G401.6 (cell line): ENCODE data around the gene IL15.
"Not testable (repeated sequence)": the region's sequence is repeated elsewhere in the genome, so short reads cannot be mapped to it uniquely, and the experiment has no call there.

Source experiments
- FAIRE-seq: peaks from 2 replicates; lab custom pipeline; 2012; peaks lifted over from hg19 to GRCh38; lab: Jason Lieb, UNC

The IL15 gene

GRCh38 chr4:141647966-141648365, 11.6 kb downstream of the IL15 start:
- no peak for FAIRE-seq

GRCh38 chr4:141652161-141652778, 15.9 kb downstream of the IL15 start:
- FAIRE-seq, result no peak

- no peak for FAIRE-seq
Measured at GRCh38 chr4:141654098-141654497, 17.7 kb downstream of the IL15 start.

GRCh38 chr4:141656031-141656430, 19.6 kb downstream of the IL15 start:
- FAIRE-seq, result no peak

- no peak for FAIRE-seq
Measured at GRCh38 chr4:141657550-141658250, 21.3 kb downstream of the IL15 start.

DNA sequence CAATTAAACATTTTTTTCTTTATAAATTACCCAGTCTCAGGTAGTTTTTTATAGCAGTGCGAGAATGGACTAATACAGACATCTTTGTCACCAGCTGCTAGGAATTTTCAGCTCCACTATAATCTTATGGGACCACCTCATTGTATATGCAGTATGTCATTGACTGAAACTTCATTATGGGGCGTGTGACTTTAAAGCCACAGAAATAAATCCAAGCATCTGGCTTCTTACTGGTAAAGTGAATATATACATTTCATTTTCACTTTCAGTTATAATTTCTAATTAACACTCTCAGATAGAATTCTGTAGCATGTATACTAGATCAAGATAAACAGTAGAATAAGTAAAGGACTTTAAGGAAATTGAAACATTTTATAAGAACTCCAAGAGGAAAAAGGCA, 21.9 kb downstream of the IL15 start:
- no peak for FAIRE-seq

GRCh38 chr4:141659539-141659938, 23.2 kb downstream of the IL15 start:
- FAIRE-seq, result no peak

- FAIRE-seq, result no peak
Measured at GRCh38 chr4:141660880-141661279, 24.5 kb downstream of the IL15 start.

GRCh38 chr4:141668200-141668910, 32.0 kb downstream of the IL15 start:
- FAIRE-seq, result no peak

- no peak for FAIRE-seq
Measured at GRCh38 chr4:141669501-141669900, 33.1 kb downstream of the IL15 start.

- no peak for FAIRE-seq
Measured at GRCh38 chr4:141675384-141675783, 39.0 kb downstream of the IL15 start.

GRCh38 chr4:141676087-141676670, 39.8 kb downstream of the IL15 start:
- no peak for FAIRE-seq

DNA sequence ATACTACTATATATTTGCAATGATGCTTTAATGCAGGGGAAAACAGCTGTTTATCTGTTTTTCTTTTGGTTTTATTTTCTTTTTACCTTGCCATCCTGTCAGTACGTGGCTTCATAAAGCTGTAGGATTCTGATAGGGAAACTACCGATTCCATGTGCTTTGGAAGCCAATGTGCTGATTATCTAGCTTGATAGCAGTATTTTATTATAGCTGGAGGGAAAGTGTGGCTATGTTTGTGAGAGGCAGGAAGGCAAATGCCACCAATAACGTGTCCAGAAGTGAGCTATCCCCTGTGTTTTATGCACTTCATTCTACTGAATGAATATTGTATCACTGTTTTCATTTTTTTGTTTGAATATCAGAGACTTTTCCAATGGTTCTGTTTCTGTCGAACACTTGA, 43.7 kb downstream of the IL15 start:
- no peak for FAIRE-seq

GRCh38 chr4:141684785-141685184, 48.4 kb downstream of the IL15 start:
- FAIRE-seq, result no peak

GRCh38 chr4:141686146-141686775, 49.9 kb downstream of the IL15 start:
- no peak for FAIRE-seq

DNA sequence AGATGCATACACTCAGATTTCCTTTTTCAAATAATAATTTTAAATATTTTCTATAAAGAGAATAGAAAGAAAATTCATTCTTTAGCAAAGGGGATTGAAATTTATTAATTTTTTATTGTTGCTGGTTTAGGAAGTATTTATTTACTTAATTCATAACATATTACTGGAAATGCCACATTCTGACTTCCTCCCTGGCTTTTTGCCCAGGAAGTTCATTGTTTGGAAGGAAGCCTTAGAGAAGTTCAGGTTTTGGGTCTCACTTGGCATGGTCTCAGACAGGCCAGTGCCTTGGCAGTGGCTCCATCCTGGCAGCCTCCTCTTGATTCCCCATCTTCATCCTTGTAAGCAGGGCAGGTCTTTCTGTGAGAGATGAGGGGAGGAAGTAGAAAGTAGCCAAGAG, 50.5 kb downstream of the IL15 start:
- no peak for FAIRE-seq

GRCh38 chr4:141689726-141690296, 53.4 kb downstream of the IL15 start:
- not testable (repeated sequence) for FAIRE-seq

- not testable (repeated sequence) for FAIRE-seq
Measured at GRCh38 chr4:141691247-141691646, 54.9 kb downstream of the IL15 start.

DNA sequence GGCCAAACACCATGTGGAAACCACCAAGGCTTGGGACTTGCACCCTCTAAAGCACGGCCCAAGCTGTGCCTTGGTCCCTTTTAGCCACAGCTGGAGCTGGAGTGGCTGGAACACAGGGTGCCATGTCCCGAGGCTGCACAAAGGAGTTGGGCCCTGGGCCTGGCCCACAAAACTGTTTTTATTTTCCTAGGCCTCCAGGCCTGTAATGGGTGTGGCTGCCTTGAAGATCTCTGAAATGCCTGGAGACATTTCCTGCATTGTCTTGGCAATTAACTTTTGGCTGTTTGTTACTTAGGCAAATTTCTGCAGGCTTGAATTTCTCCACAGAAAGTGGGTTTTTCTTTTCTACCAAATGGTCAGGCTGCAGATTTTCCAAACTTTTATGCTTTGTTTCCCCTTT, 55.7 kb downstream of the IL15 start:
- FAIRE-seq, result no peak

GRCh38 chr4:141697116-141697515, 60.7 kb downstream of the IL15 start:
- no peak for FAIRE-seq

GRCh38 chr4:141702472-141703182, 66.2 kb downstream of the IL15 start:
- no peak for FAIRE-seq

DNA sequence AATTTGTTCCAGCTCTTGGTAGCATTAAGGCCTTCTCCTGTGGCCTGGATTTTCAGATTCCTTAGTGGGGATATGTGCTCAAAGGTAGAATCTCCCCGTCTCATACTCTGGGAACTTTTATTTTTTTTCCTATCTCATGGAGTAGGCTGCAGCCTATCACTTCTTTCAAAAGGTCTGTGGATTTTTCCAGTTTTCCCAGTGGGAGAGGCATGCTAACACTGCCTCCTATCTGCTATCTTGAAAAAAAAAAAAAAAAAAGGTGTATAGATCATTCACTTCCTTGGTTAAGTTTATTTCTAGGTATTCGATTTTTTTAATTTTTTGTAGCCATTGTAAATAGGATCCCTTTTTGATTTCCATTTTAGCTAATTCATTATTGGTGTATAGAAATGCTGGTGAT, 67.1 kb downstream of the IL15 start:
- FAIRE-seq, result peak; percentile 58
